Measurements from ENCODE around the gene RUSC2. TPM values are rescaled to one million over a fixed set of nuclear protein-coding genes. Genes with fewer than 3 reads are reported as not detected.

The RUSC2 gene
- total RNA-seq, 1 donor from 2014 or later, result 31.5 TPM

DNA sequence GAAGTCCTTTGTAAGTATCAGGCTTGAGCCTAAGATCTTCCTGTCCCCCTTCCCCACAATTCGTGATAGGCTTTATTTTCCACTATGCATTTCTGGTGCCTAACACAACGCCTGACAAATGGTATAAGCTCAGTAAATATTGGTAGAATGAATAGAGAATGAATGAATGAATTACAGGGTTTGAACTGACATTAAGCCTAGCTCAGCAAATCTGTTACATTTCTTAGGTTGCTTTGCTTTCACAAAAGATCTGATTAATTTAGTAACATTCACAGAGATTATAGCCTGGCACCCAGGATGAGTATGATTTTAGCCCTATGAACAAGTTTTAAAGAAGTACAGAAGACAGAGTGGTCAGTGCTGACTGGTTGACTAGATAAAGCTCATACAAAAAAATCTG is 16.4 kb downstream of the RUSC2 start:
- Histone ChIP-seq H3K27ac (no peak overlapping the region), H3K27me3 (no peaks in the 10 kb centered on the region), H3K4me1 (peaks cover 11% of the 10 kb centered on the region), H3K36me3 (no peaks in the 10 kb centered on the region), H3K4me3 (no peak overlapping the region), H3K9me3 (no peaks in the 10 kb centered on the region)
- DNase-seq (no peak), ATAC-seq (no peak)
- TF ChIP-seq CTCF (IDR thresholded peaks at IDR 0.05), result no peak
- intact Hi-C loops (cut with DNase I), result no loop called here

- TF ChIP-seq CTCF (IDR thresholded peaks at IDR 0.05), result no peak
- Histone ChIP-seq H3K4me3 (no peak overlapping the region), H3K4me1 (peaks cover 18% of the 10 kb centered on the region), H3K36me3 (no peaks in the 10 kb centered on the region), H3K27ac (no peak overlapping the region), H3K27me3 (no peaks in the 10 kb centered on the region), H3K9me3 (no peaks in the 10 kb centered on the region)
- intact Hi-C loops (cut with DNase I), result no loop called here
- ATAC-seq (no peak), DNase-seq (no peak)
Observed at GRCh38 chr9:35508069-35508468, 18.2 kb downstream of the RUSC2 start.

DNA sequence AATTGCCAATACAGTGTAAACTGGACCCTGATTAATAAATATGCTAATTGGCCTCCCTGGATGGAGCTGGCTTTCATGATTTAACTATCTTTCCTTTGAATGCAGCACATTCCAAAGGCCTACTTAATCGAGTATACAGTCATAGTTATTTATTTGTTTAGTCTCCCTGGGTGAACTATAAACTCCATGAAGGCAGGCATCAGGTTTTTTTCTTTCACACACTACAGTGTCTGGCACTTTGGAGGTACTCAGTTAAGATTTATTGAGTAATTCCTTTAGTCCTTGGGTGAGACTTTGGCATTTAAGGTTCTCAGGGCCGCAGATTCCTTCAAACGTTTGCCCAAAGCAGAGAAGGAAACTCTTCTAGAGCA is 20.5 kb downstream of the RUSC2 start:
- no peak for TF ChIP-seq CTCF (IDR thresholded peaks at IDR 0.05)
- intact Hi-C loops (cut with DNase I), result no loop called here
- Histone ChIP-seq H3K36me3 (no peaks in the 10 kb centered on the region), H3K9me3 (no peaks in the 10 kb centered on the region), H3K4me3 (no peak overlapping the region), H3K27me3 (no peaks in the 10 kb centered on the region), H3K4me1 (peaks cover 18% of the 10 kb centered on the region), H3K27ac (peak overlapping the region; percentile 65)
- ATAC-seq (peak; percentile 3), DNase-seq (no peak)

DNA sequence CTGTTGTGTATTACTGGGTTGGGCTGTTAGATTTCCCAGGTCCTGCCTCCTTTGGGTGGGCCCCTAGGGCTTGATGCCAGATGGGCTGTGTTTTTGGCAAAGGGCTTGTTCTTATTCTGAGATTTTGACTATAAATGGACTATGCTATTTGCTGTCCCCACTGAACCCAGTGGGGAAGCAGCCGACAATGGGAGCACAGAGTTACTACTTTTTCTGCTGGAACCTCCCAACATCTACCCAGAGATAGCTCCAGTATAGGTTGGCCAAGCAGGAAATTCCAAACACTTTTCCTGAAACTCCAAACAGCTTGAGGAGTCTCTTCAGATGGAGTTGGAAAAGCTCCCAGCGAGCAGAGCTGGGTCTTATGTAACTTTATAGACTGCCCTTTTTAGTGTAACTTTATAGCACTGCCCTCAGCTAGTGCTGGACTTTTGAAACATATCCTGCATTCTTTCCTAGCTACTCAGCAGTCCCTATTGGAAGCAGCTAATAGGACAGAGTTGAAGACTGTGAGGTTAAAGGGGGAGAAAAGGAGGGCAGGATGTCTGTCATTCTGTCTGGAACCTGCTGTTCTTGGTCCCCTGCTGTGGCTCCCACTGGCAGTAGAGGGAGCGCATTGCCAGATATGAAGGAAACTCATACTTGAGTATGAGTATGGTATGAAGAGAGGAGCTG is 21.0 kb downstream of the RUSC2 start:
- ATAC-seq (peak; percentile 93), DNase-seq (no peak)
- Histone ChIP-seq H3K4me1 (peaks cover 18% of the 10 kb centered on the region), H3K36me3 (no peaks in the 10 kb centered on the region), H3K4me3 (no peak overlapping the region), H3K9me3 (no peaks in the 10 kb centered on the region), H3K27ac (peak overlapping the region; percentile 65), H3K27me3 (no peaks in the 10 kb centered on the region)
- intact Hi-C loops (cut with DNase I), result no loop called here
- peak; percentile 38 for TF ChIP-seq CTCF (IDR thresholded peaks at IDR 0.05)

DNA sequence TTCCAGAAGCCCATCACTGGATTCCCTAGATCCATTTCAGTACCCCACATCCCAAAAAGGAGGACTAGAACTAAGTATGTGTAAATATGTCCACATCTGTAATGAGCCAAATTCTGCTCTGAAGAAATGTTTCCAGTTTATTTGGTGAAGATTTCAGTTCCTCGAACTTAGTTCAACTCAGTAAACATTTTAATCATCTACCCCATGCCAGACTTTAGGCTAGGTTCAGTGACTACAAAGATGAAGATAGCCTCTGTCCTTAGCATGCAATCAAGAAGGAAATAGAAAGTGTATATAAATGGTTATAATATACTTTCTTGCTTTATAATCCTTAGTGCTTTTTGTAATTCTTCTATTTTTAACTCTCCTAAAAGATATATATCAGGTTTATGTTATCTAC is 21.5 kb downstream of the RUSC2 start:
- intact Hi-C loops (cut with DNase I), result no loop called here

More for the DNA sequence above, 21.5 kb downstream of the RUSC2 start:
- H3K4me1 ChIP-seq, result peaks cover 22% of the 10 kb centered on the region
- TF ChIP-seq CTCF (IDR thresholded peaks at IDR 0.05), result no peak
- no peak for DNase-seq
- H3K4me3 ChIP-seq, result no peak overlapping the region
- H3K27ac ChIP-seq, result peak overlapping the region; percentile 65
- no peaks in the 10 kb centered on the region for H3K36me3 ChIP-seq
- H3K27me3 ChIP-seq, result no peaks in the 10 kb centered on the region
- H3K9me3 ChIP-seq, result no peaks in the 10 kb centered on the region
- no peak for ATAC-seq
